OCI-LY7 (cell line): Measurements from ENCODE around the gene ARHGEF25. TPM values are rescaled to one million over a fixed set of nuclear protein-coding genes. Genes with fewer than 3 reads are reported as not detected.
"Not testable (repeated sequence)": the region's sequence is repeated elsewhere in the genome, so short reads cannot be mapped to it uniquely, and the experiment has no call there.

Experiments used
- BruUV-seq: library from RNA; stranded (reverse); fragments of 400-500 nt; replicated peaks from 2 replicates; lab custom pipeline; 2021; lab: Mats Ljungman, UMichigan
- CTCF ChIA-PET: fragments of 300-600 bp; sonication (Branson Sonifier 250); formaldehyde crosslinking; loops from one replicate; lab custom pipeline; 2022; ENCODE audit warnings: antibody characterized with exemption; ENCODE audit not compliant: unreplicated experiment; lab: Charles Lee
- POLR2A ChIA-PET: fragments of 300-600 bp; sonication (Branson Sonifier 250); formaldehyde crosslinking; loops from one replicate; lab custom pipeline; 2022; ENCODE audit warnings: antibody characterized with exemption; lab: Charles Lee
- DNase-seq: peaks from one replicate; pipeline ENCODE4 v3.0.0-alpha.2; 2015; ENCODE audit warnings: low spot score
- H2AFZ ChIP-seq: fragments of 200-600 bp; sonication (generic), shearing (Covaris generic); 2 replicates; pipeline ENCODE4 v1.6.1; 2014; ENCODE audit warnings: mild to moderate bottlenecking, antibody characterized with exemption, low read length, moderate library complexity
- H3K27ac ChIP-seq: fragments of 200-600 bp; sonication (generic); 2 replicates; pipeline ENCODE4 v1.5.1; 2014; ENCODE audit warnings: mixed run types, low read depth, mild to moderate bottlenecking, moderate library complexity, low read length, inconsistent platforms; ENCODE audit not compliant: poor library complexity, severe bottlenecking
- H3K36me3 ChIP-seq: fragments of 200-600 bp; sonication (generic); 2 replicates; pipeline ENCODE4 v1.6.1; 2014; ENCODE audit warnings: mild to moderate bottlenecking, antibody characterized with exemption, low read length, moderate library complexity, mixed read lengths; ENCODE audit not compliant: insufficient read depth
- H3K4me1 ChIP-seq: fragments of 200-600 bp; sonication (generic); 2 replicates; pipeline ENCODE4 v1.5.1; 2014; ENCODE audit warnings: mild to moderate bottlenecking, low read length; ENCODE audit not compliant: insufficient read depth, poor library complexity, severe bottlenecking
- H3K4me2 ChIP-seq: fragments of 200-600 bp; sonication (generic); 2 replicates; pipeline ENCODE4 v1.6.1; 2014; ENCODE audit warnings: mild to moderate bottlenecking, low read length
- H3K4me3 ChIP-seq: fragments of 200-600 bp; sonication (generic); 2 replicates; pipeline ENCODE4 v1.5.1; 2014; ENCODE audit warnings: mild to moderate bottlenecking, low read depth, low read length; ENCODE audit not compliant: poor library complexity, severe bottlenecking
- H3K79me2 ChIP-seq: fragments of 200-600 bp; sonication (generic); 2 replicates; pipeline ENCODE4 v1.6.1; 2016; ENCODE audit warnings: low read depth, mild to moderate bottlenecking, low read length, moderate library complexity, mixed read lengths; ENCODE audit not compliant: insufficient read depth
- H3K9me2 ChIP-seq: fragments of 200-600 bp; sonication (generic); 2 replicates; pipeline ENCODE4 v1.6.1; 2016; ENCODE audit warnings: mild to moderate bottlenecking, low read length, mixed read lengths; ENCODE audit not compliant: insufficient read depth
- H3K9me3 ChIP-seq: fragments of 200-600 bp; sonication (generic); 2 replicates; pipeline ENCODE4 v1.6.1; 2014; ENCODE audit warnings: mild to moderate bottlenecking, mixed run types, low read length, mixed read lengths
- H4K20me1 ChIP-seq: fragments of 200-600 bp; sonication (generic); 2 replicates; pipeline ENCODE4 v1.6.1; 2014; ENCODE audit warnings: mild to moderate bottlenecking, antibody characterized with exemption, low read length, moderate library complexity, mixed read lengths; ENCODE audit not compliant: insufficient read depth
- EZH2phosphoT487 ChIP-seq: fragments of 200-600 bp; sonication (generic); IDR thresholded peaks from 2 replicates; pipeline ENCODE4 v1.6.1; 2018; ENCODE audit warnings: low read depth, borderline replicate concordance, mild to moderate bottlenecking, mixed run types, antibody characterized with exemption, low read length, moderate library complexity, mixed read lengths
- intact Hi-C: fragments of 100-400 bp; cut with micrococcal nuclease; formaldehyde crosslinking; loops from one replicate; pipeline ENCODE4 v1.10.0; 2022; ENCODE audit not compliant: unreplicated experiment
- total RNA-seq, 2 experiments: library from RNA; depleted of rRNA in 1 of 2; stranded (reverse); fragments of >200 nt in 1 of 2; shearing (Covaris generic) in 1 of 2; gene quantifications; 2 replicates each; pipeline ENCODE4 v1.2.3, GENCODE V29; 2014 to 2022
- TF ChIP-seq, protein P1 (sequence below): fragments of 200-600 bp; sonication (generic); conservative IDR thresholded peaks from 2 replicates; pipeline ENCODE4 v1.5.1; 2014; ENCODE audit warnings: mild to moderate bottlenecking, antibody characterized with exemption, low read length, moderate library complexity, mixed read lengths

Gene ARHGEF25
- total RNA-seq, 2 experiments from 2014 or later: not detected

GRCh38 chr12:57654042-57654441 lies 42.8 kb downstream of the ARHGEF25 start:
- Histone ChIP-seq H3K4me1 (no peaks in the 10 kb centered on the region), H3K27ac (no peak overlapping the region), H3K9me3 (peaks cover 7% of the 10 kb centered on the region), H3K36me3 (no peaks in the 10 kb centered on the region), H3K4me3 (no peak overlapping the region), H3K4me2 (no peak overlapping the region), H3K9me2 (no peaks in the 10 kb centered on the region), H4K20me1 (no peaks in the 10 kb centered on the region), H2AFZ (no peak overlapping the region), H3K79me2 (no peaks in the 10 kb centered on the region)
- CTCF ChIA-PET: no interaction called here
- TF ChIP-seq EZH2phosphoT487: no peak
- TF ChIP-seq, protein P1, sequence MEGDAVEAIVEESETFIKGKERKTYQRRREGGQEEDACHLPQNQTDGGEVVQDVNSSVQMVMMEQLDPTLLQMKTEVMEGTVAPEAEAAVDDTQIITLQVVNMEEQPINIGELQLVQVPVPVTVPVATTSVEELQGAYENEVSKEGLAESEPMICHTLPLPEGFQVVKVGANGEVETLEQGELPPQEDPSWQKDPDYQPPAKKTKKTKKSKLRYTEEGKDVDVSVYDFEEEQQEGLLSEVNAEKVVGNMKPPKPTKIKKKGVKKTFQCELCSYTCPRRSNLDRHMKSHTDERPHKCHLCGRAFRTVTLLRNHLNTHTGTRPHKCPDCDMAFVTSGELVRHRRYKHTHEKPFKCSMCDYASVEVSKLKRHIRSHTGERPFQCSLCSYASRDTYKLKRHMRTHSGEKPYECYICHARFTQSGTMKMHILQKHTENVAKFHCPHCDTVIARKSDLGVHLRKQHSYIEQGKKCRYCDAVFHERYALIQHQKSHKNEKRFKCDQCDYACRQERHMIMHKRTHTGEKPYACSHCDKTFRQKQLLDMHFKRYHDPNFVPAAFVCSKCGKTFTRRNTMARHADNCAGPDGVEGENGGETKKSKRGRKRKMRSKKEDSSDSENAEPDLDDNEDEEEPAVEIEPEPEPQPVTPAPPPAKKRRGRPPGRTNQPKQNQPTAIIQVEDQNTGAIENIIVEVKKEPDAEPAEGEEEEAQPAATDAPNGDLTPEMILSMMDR: no peak
- POLR2A ChIA-PET: interaction anchor here (0.7 kb wide), 2 partner anchors 356 to 772 kb away, joined by 3 read pairs; no protein-coding TSS in a partner anchor
- no peak for DNase-seq
- intact Hi-C loops: no loop called here
- no TSS peak for BruUV-seq

GRCh38 chr12:57655541-57656240 lies 44.5 kb downstream of the ARHGEF25 start:
- ChIA-PET CTCF (no interaction called here), POLR2A (interaction anchor here (0.7 kb wide), 1 partner anchor 758 kb away, joined by 3 read pairs; no protein-coding TSS in a partner anchor)
- no peak for TF ChIP-seq EZH2phosphoT487
- TF ChIP-seq, protein P1: no peak
- Histone ChIP-seq H3K36me3 (no peaks in the 10 kb centered on the region), H3K9me3 (peaks cover 7% of the 10 kb centered on the region), H2AFZ (no peak overlapping the region), H3K9me2 (no peaks in the 10 kb centered on the region), H3K4me1 (no peaks in the 10 kb centered on the region), H4K20me1 (no peaks in the 10 kb centered on the region), H3K4me3 (no peak overlapping the region), H3K4me2 (no peak overlapping the region), H3K79me2 (no peaks in the 10 kb centered on the region), H3K27ac (no peak overlapping the region)
- BruUV-seq: no TSS peak
- DNase-seq: no peak
- intact Hi-C loops: no loop called here

DNA sequence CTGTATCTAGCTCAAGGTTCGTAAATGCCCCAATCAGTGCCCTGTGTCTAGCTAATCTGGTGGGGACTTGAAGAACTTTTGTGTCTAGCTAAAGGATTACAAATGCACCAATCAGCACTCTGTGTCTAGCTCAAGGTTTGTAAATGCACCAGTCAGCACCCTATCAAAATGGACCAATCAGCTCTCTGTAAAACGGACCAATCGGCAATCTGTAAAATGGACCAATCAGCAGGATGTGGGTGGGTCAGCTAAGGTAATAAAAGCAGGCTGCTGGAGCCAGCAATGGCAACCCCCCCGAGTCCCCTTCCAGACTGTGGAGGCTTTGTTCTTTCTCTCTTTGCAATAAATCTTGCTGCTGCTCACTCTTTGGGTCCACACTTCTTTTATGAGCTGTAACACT lies 45.2 kb downstream of the ARHGEF25 start:
- H2AFZ ChIP-seq, H3K4me1 ChIP-seq, H3K9me2 ChIP-seq, BruUV-seq, H3K27ac ChIP-seq, intact Hi-C loops, DNase-seq, H3K4me3 ChIP-seq, H4K20me1 ChIP-seq, H3K79me2 ChIP-seq, H3K4me2 ChIP-seq, H3K36me3 ChIP-seq: not testable (repeated sequence)
- ChIA-PET CTCF (interaction anchor here (1.0 kb wide), 1 partner anchor 72 kb away, joined by 3 read pairs; no protein-coding TSS in a partner anchor), POLR2A (interaction anchor here (0.6 kb wide), 1 partner anchor 220 kb away, joined by 5 read pairs; no protein-coding TSS in a partner anchor)
- peaks cover 13% of the 10 kb centered on the region for H3K9me3 ChIP-seq
